Measurements from ENCODE around the gene ZNF91.
"Not testable (repeated sequence)": the region's sequence is repeated elsewhere in the genome, so short reads cannot be mapped to it uniquely, and the experiment has no call there.

The ZNF91 gene

DNA sequence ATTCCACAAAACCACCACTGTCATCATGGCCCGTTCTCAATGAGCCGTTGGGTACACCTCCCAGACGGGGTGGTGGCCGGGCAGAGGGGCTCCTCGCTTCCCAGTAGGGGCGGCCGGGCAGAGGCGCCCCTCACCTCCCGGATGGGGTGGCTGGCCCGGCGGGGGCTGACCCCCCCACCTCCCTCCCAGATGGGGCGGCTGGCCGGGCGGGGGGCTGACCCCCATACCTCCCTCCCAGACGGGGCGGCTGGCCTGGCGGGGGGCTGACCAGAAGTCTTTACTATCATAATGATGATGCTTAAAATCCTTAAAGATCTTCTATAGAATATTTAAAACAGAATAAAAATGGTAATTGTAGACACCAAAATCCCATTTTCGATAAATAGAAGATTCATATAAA is 29.2 kb downstream of the ZNF91 start:
- not testable (repeated sequence) for H3K9ac ChIP-seq (ENCODE audit: low read length); H3K27me3 ChIP-seq (ENCODE audit: control insufficient read depth in 1 of 2, insufficient read depth in 2 of 2, low read length in 2 of 2); H3K4me3 ChIP-seq (ENCODE audit: low read depth in 1 of 2, low read length in 2 of 2); H3K27ac ChIP-seq (ENCODE audit: low read depth, low read length); H3K4me1 ChIP-seq (ENCODE audit: insufficient read depth, low read length)
- Histone ChIP-seq H3K9me3 (ENCODE audit: low read length) (peaks cover 33% of the 10 kb centered on the region), H3K36me3 (ENCODE audit: insufficient read depth, low read length) (peaks cover 23% of the 10 kb centered on the region)

DNA sequence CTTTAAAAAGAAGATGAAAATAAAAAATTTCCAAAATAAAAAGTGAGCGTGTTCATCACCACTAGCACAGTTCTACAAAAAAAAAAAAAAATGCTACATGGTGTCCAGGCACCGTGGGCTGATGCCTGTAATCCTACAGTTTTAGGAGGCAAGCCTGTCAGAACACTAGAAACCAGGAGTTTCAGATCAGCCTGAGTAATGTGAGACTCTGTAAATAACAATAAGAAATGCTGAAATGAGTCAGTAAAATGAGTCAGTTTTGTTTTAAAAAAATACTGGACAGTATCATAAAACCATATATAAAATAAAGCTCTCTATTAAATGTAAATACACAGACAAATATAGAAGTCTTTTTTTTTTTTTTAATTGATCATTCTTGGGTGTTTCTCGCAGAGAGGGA is 30.0 kb downstream of the ZNF91 start:
- H3K36me3 ChIP-seq (ENCODE audit: insufficient read depth, low read length), result peaks cover 18% of the 10 kb centered on the region
- no peaks in the 10 kb centered on the region for H3K27me3 ChIP-seq (ENCODE audit: control insufficient read depth in 1 of 2, insufficient read depth in 2 of 2, low read length in 2 of 2)
- no peaks in the 10 kb centered on the region for H3K4me1 ChIP-seq (ENCODE audit: insufficient read depth, low read length)
- no peak overlapping the region for H3K27ac ChIP-seq (ENCODE audit: low read depth, low read length)
- H3K9ac ChIP-seq (ENCODE audit: low read length), result no peak overlapping the region
- no peak overlapping the region for H3K4me3 ChIP-seq (ENCODE audit: low read depth in 1 of 2, low read length in 2 of 2)
- peaks cover 37% of the 10 kb centered on the region for H3K9me3 ChIP-seq (ENCODE audit: low read length)

DNA sequence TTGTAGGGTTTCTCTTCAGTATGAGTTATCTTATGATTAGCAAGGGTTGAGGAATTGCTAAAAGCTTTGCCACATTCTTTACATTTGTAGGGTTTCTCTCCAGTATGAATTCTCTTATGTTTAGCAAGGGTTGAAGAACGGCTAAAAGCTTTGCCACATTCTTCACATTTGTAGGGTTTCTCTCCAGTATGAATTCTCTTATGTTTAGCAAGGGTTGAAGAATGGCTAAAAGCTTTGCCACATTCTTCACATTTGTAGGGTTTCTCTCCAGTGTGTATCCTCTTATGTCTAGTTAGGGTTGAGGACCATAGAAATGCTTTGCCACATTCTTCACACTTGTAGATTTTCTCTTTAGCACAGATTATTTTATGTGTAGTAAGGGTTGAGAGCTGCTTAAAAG is 33.4 kb downstream of the ZNF91 start:
- not testable (repeated sequence) for H3K4me3 ChIP-seq (ENCODE audit: low read depth in 1 of 2, low read length in 2 of 2); H3K27ac ChIP-seq (ENCODE audit: low read depth, low read length); H3K9ac ChIP-seq (ENCODE audit: low read length); H3K27me3 ChIP-seq (ENCODE audit: control insufficient read depth in 1 of 2, insufficient read depth in 2 of 2, low read length in 2 of 2); H3K4me1 ChIP-seq (ENCODE audit: insufficient read depth, low read length)
- Histone ChIP-seq H3K36me3 (ENCODE audit: insufficient read depth, low read length) (peaks cover 16% of the 10 kb centered on the region), H3K9me3 (ENCODE audit: low read length) (peaks cover 45% of the 10 kb centered on the region)

DNA sequence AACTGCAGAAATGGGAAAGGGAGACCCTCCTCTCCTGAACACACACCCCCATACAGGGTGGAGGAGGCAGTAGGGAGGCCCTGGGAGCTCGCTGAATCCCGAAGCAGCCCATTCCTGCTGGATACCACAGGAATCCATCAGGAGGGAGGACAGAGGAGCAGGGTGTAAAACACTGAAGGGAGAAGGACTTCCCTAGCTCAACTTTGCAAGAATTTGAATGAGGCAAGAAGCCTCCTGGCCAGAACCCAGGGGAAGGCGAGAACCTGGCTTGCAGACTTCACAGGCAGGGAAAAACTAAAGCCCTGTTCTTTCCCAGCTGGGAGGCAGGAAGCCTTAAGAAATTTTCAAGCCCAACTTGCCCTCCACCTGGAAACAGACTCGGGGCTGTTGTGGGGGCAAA is 43.5 kb downstream of the ZNF91 start:
- peaks cover 5% of the 10 kb centered on the region for H3K36me3 ChIP-seq (ENCODE audit: insufficient read depth, low read length)
- H3K27me3 ChIP-seq (ENCODE audit: control insufficient read depth in 1 of 2, insufficient read depth in 2 of 2, low read length in 2 of 2), result no peaks in the 10 kb centered on the region
- no peak overlapping the region for H3K9ac ChIP-seq (ENCODE audit: low read length)
- H3K4me1 ChIP-seq (ENCODE audit: insufficient read depth, low read length), result no peaks in the 10 kb centered on the region
- H3K9me3 ChIP-seq (ENCODE audit: low read length), result peaks cover 15% of the 10 kb centered on the region
- no peak overlapping the region for H3K4me3 ChIP-seq (ENCODE audit: low read depth in 1 of 2, low read length in 2 of 2)
- no peak overlapping the region for H3K27ac ChIP-seq (ENCODE audit: low read depth, low read length)

DNA sequence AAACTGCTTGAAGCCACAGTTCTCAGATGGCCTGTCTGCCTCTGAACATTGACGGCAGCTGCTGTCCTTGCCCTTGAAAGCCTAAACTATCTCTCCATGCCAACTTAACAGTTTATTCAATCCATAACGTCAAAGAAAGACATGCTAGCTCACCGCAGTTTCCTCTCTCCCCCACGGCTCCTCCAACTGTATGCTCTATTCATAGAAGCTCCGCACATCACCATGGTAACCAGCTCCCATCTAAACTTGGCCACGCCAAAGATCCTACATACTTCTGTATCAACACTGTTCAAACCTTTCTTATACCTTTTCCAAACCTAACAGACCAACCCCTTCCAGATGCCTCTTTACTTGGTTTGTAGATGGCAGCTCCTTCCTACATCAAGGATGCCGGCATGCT is 48.6 kb downstream of the ZNF91 start:
- Histone ChIP-seq H3K4me3 (ENCODE audit: low read depth in 1 of 2, low read length in 2 of 2) (no peak overlapping the region), H3K4me1 (ENCODE audit: insufficient read depth, low read length) (no peaks in the 10 kb centered on the region), H3K9ac (ENCODE audit: low read length) (no peak overlapping the region), H3K36me3 (ENCODE audit: insufficient read depth, low read length) (peaks cover 10% of the 10 kb centered on the region), H3K27me3 (ENCODE audit: control insufficient read depth in 1 of 2, insufficient read depth in 2 of 2, low read length in 2 of 2) (no peaks in the 10 kb centered on the region), H3K9me3 (ENCODE audit: low read length) (peaks cover 15% of the 10 kb centered on the region), H3K27ac (ENCODE audit: low read depth, low read length) (no peak overlapping the region)

DNA sequence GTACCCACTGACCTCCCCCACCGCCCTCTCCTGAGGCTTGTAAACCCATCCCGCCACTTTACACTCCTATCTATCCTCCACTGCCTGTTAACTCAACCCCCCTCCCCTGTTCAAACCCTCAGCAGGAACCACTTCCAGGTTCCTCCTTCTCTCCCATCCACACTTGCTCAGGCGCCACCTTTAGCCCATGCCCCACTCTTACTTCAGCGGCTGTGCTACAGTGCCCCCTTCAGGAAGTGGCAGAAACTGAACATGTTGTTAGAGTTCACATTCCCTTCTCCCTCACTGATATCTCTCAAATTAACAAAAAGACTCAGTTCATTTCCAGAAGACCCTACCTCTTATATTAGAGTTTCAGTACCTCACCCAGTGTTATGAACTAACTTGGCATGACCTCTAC is 49.4 kb downstream of the ZNF91 start:
- H3K27ac ChIP-seq (ENCODE audit: low read depth, low read length), result no peak overlapping the region
- peaks cover 15% of the 10 kb centered on the region for H3K9me3 ChIP-seq (ENCODE audit: low read length)
- H3K36me3 ChIP-seq (ENCODE audit: insufficient read depth, low read length), result peaks cover 9% of the 10 kb centered on the region
- H3K4me1 ChIP-seq (ENCODE audit: insufficient read depth, low read length), result no peaks in the 10 kb centered on the region
- no peak overlapping the region for H3K4me3 ChIP-seq (ENCODE audit: low read depth in 1 of 2, low read length in 2 of 2)
- H3K27me3 ChIP-seq (ENCODE audit: control insufficient read depth in 1 of 2, insufficient read depth in 2 of 2, low read length in 2 of 2), result no peaks in the 10 kb centered on the region
- no peak overlapping the region for H3K9ac ChIP-seq (ENCODE audit: low read length)

DNA sequence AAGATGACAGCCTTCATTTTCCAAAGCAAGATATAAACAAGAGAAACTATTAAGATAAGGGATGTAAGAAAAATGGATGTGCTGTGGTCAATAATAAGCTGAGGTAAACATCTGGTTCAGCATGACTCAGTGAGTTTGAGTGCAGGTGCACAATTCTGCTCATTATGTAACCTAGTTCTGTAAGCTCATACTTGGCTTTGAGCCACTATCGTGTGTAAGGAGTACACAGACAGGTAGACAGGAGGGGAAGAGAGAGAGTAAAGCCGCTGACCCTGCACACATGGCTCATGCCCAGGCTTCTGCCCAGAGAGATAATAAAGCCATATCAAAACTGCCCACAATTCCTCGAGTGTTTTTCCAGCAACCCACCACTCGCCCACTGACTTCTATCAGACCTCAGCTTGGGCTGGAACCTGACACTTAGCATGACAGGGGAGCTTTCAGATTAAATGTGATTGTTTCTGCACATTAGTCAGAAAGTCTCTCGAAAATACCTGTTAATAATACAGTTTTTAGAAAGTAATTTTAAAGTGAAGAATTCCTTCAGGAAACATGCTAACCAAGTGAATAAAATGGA is 51.7 kb downstream of the ZNF91 start:
- Histone ChIP-seq H3K9ac (ENCODE audit: low read length) (no peak overlapping the region), H3K27ac (ENCODE audit: low read depth, low read length) (no peak overlapping the region), H3K27me3 (ENCODE audit: control insufficient read depth in 1 of 2, insufficient read depth in 2 of 2, low read length in 2 of 2) (no peaks in the 10 kb centered on the region), H3K4me3 (ENCODE audit: low read depth in 1 of 2, low read length in 2 of 2) (no peak overlapping the region), H3K36me3 (ENCODE audit: insufficient read depth, low read length) (peaks cover 9% of the 10 kb centered on the region), H3K4me1 (ENCODE audit: insufficient read depth, low read length) (no peaks in the 10 kb centered on the region), H3K9me3 (ENCODE audit: low read length) (peaks cover 11% of the 10 kb centered on the region)

DNA sequence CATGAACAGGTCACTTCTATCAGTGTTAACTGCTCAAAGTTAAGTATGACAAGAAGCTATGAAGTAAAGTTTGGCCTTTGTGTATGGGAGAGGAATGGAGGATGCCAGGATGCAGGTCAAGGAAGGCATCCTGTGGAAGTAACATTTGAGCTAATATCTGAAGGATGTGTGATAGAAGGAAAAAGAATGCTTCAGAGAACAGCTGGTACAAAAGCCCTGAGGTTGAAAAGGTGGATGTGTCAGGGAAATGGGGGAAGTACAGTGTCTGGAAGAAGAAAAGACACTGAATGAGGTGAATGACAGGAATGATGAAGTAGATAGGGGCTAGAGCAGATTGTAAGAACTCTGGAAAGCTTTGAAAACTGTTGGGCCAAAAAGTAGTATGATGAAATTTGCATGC is 67.1 kb downstream of the ZNF91 start:
- no peaks in the 10 kb centered on the region for H3K27me3 ChIP-seq (ENCODE audit: control insufficient read depth in 1 of 2, insufficient read depth in 2 of 2, low read length in 2 of 2)
- no peaks in the 10 kb centered on the region for H3K4me1 ChIP-seq (ENCODE audit: insufficient read depth, low read length)
- peaks cover 3% of the 10 kb centered on the region for H3K9me3 ChIP-seq (ENCODE audit: low read length)
- H3K36me3 ChIP-seq (ENCODE audit: insufficient read depth, low read length), result peaks cover 10% of the 10 kb centered on the region
- H3K27ac ChIP-seq (ENCODE audit: low read depth, low read length), result no peak overlapping the region
- H3K9ac ChIP-seq (ENCODE audit: low read length), result no peak overlapping the region
- H3K4me3 ChIP-seq (ENCODE audit: low read depth in 1 of 2, low read length in 2 of 2), result no peak overlapping the region

DNA sequence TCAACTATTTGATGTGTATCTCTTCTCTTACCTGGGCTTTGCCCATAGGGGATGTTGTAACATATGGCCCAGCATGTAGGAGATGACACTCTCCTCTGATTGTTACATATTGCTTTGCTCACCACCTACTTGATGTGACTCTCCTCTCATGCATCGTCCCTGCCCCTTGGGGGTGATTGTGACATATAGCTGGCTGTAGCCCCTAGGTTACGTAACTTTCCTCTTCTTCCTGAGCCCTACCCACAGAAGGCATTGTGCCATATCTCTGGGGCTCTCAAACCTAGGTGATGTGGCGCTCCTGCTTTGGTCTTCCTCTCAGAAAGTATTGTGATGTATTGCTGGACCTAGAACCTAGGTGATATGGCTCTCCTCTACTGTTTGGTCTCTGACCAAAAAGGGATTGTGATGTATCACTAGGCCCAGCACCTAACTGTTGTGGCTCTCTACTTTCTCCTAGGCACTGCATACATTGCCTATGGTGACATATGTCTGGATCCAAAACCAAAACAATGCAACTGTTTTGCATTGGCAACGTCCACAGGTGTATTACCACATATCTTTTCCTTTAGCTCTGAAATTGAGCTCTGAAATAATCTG is 73.2 kb downstream of the ZNF91 start:
- Histone ChIP-seq H3K36me3 (ENCODE audit: insufficient read depth, low read length) (no peaks in the 10 kb centered on the region), H3K9ac (ENCODE audit: low read length) (no peak overlapping the region), H3K4me1 (ENCODE audit: insufficient read depth, low read length) (no peaks in the 10 kb centered on the region), H3K9me3 (ENCODE audit: low read length) (peaks cover 3% of the 10 kb centered on the region), H3K27me3 (ENCODE audit: control insufficient read depth in 1 of 2, insufficient read depth in 2 of 2, low read length in 2 of 2) (no peaks in the 10 kb centered on the region), H3K27ac (ENCODE audit: low read depth, low read length) (no peak overlapping the region), H3K4me3 (ENCODE audit: low read depth in 1 of 2, low read length in 2 of 2) (no peak overlapping the region)

DNA sequence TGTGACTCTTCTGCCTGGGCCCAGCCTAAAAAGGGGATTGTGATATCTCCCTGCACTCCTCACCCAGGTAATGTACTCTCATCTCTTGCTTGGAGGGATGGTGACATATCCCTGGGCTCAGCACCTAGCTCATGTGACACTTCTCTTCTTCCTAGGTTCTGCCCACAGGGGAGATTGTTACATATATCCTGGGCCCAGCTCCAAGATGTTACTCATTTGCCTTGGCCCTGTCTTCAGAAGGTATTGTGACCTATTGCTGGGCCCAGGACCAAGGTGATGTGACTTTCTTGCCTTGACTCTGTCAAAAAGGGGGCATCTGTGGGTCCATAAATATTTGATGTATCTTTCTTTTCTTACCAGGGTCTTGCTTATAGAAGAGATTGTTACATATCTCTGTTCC is 73.9 kb downstream of the ZNF91 start:
- H3K4me1 ChIP-seq (ENCODE audit: insufficient read depth, low read length); H3K36me3 ChIP-seq (ENCODE audit: insufficient read depth, low read length); H3K27me3 ChIP-seq (ENCODE audit: control insufficient read depth in 1 of 2, insufficient read depth in 2 of 2, low read length in 2 of 2); H3K4me3 ChIP-seq (ENCODE audit: low read depth in 1 of 2, low read length in 2 of 2); H3K9me3 ChIP-seq (ENCODE audit: low read length); H3K27ac ChIP-seq (ENCODE audit: low read depth, low read length); H3K9ac ChIP-seq (ENCODE audit: low read length): not testable (repeated sequence)

DNA sequence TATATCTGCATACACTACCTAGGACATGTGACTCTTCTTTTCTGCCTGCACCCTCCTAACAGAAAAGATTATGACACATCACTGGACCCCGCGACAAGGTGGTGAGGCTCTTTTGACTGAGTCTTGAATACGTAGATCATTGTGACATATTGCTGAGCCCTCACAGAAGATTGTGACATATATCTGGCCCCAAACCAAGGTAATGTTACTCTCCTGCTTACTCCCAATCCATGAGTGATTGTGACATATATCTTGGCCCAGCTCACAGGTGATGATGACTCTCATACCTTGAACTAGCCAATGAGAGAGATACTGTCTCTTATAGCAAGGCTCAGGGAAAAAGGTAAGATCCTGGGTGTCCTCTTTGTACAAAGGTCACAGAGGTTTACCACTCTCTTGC is 75.7 kb downstream of the ZNF91 start:
- not testable (repeated sequence) for H3K9ac ChIP-seq (ENCODE audit: low read length); H3K4me3 ChIP-seq (ENCODE audit: low read depth in 1 of 2, low read length in 2 of 2); H3K4me1 ChIP-seq (ENCODE audit: insufficient read depth, low read length); H3K9me3 ChIP-seq (ENCODE audit: low read length); H3K27ac ChIP-seq (ENCODE audit: low read depth, low read length); H3K36me3 ChIP-seq (ENCODE audit: insufficient read depth, low read length); H3K27me3 ChIP-seq (ENCODE audit: control insufficient read depth in 1 of 2, insufficient read depth in 2 of 2, low read length in 2 of 2)

DNA sequence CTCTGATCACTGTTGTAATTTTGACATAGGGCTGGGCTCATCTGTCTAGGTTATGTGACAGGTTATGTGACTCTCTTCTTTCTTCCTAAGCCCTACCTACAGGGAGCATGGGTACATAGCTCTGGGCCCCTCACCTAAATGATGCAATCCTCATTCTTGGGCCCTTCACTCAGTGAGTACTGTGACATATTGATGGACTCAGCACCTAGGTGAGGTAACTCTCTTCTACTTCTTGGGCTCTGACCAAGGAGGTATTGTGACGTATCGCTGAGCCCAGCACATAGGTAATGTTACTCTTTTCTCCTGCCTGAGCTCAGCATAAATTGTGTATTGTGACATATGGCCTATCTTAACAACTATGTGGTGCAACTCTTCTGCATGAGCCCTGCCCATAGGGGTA is 76.3 kb downstream of the ZNF91 start:
- H3K36me3 ChIP-seq (ENCODE audit: insufficient read depth, low read length); H3K4me1 ChIP-seq (ENCODE audit: insufficient read depth, low read length); H3K27me3 ChIP-seq (ENCODE audit: control insufficient read depth in 1 of 2, insufficient read depth in 2 of 2, low read length in 2 of 2); H3K9me3 ChIP-seq (ENCODE audit: low read length); H3K4me3 ChIP-seq (ENCODE audit: low read depth in 1 of 2, low read length in 2 of 2); H3K9ac ChIP-seq (ENCODE audit: low read length); H3K27ac ChIP-seq (ENCODE audit: low read depth, low read length): not testable (repeated sequence)
